Keratinocyte (primary cell): ENCODE results near the gene MSI2.

Experiments
- EZH2 ChIP-seq: IDR thresholded peaks from one replicate; pipeline ENCODE4 v1.6.1; 2012; ENCODE audit warnings: inconsistent platforms, mild to moderate bottlenecking, low read length, moderate library complexity
- TF ChIP-seq, protein P1 (sequence below), 3 experiments: IDR thresholded peaks in 1 of 3; conservative IDR thresholded peaks in 1 of 3; optimal IDR thresholded peaks in 1 of 3; 2 replicates in 2 of 3; 3 replicates in 1 of 3; pipeline versions ENCODE3 to v1.5.1; 2011; ENCODE audit warnings: low read length in 3 of 3, mild to moderate bottlenecking in 3 of 3, moderate library complexity in 2 of 3, control low read depth in 1 of 3, inconsistent platforms in 1 of 3; ENCODE audit not compliant: insufficient read depth in 2 of 3; ENCODE audit errors: extremely low read depth in 1 of 3

DNA sequence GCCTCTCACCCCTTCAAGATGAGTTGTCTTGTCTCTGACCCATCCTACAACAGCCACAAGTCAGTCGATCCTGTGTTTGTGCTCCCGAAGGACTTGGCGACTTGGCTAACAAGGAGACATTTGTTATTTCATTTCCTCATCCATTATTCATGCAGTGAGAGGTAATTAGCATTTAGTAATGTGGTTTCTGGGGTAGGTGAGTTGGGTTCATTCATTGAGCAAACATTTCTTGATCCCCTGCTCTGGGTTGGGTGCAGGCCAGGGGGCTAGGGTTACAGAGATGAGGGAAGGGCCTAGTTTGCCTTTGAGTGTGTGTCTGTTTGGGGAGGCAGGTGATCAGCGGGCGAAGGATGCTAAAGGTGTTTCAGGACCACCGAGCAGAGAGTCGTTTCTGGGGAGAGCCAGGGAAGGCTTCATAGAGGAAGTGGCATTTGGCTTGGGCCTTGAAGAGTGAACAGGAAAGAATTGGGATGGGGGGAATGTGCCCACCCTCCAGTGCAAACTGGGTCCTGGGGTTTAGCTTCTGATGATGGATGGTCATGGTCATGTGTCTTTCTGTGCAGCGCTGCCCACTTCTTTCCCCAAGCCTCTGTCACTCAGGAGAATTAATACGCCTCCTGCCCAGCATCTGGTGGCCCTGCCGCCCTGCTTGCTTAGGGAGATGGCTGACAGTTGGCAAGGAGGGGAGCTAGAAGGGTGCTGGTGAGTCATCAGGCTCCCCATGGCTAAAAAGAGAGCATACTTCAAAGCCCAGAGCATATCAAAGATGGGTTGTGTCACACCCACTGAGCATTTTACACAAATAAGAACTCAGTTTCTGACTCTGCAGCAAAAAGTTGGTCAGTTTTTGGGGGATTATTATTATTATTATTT lies 38.5 kb downstream of the MSI2 start:
- TF ChIP-seq, protein P1, sequence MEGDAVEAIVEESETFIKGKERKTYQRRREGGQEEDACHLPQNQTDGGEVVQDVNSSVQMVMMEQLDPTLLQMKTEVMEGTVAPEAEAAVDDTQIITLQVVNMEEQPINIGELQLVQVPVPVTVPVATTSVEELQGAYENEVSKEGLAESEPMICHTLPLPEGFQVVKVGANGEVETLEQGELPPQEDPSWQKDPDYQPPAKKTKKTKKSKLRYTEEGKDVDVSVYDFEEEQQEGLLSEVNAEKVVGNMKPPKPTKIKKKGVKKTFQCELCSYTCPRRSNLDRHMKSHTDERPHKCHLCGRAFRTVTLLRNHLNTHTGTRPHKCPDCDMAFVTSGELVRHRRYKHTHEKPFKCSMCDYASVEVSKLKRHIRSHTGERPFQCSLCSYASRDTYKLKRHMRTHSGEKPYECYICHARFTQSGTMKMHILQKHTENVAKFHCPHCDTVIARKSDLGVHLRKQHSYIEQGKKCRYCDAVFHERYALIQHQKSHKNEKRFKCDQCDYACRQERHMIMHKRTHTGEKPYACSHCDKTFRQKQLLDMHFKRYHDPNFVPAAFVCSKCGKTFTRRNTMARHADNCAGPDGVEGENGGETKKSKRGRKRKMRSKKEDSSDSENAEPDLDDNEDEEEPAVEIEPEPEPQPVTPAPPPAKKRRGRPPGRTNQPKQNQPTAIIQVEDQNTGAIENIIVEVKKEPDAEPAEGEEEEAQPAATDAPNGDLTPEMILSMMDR (optimal IDR thresholded peaks at IDR 0.05 in 1 of 3, IDR thresholded peaks at IDR 0.05 in 1 of 3, conservative IDR thresholded peaks at IDR 0.05 in 1 of 3; ENCODE audit: extremely low read depth in 1 of 3, insufficient read depth in 2 of 3, low read length in 3 of 3) = no peak
- TF ChIP-seq EZH2 = no peak
